Stimulated activated effector memory CD8-positive, alpha-beta T cell treated with anti-CD3 and anti-CD28 coated beads, Interleukin-12 subunit alpha, Interleukin-12 subunit beta, amount 100 ng/mL, for 72 hours (primary cell): ENCODE data around the gene TMLHE.
"Not testable (repeated sequence)": the region's sequence is repeated elsewhere in the genome, so short reads cannot be mapped to it uniquely, and the experiment has no call there.

ENCODE experiments used
- ATAC-seq: fragments of 150-1000 bp; cut with Tn5 transposase; 2 replicates; pipeline ENCODE4 v1.10.0; 2021
- DNase-seq, 2 donors: peaks; one replicate each; pipeline ENCODE4 v3.0.0; 2021 to 2022; ENCODE audit warnings: low spot score in 2 of 2
- H3K27ac Mint-ChIP-seq: one replicate; pipeline ENCODE4 v1.8.0; 2022; ENCODE audit warnings: mild to moderate bottlenecking, mixed read lengths
- H3K36me3 Mint-ChIP-seq: one replicate; pipeline ENCODE4 v1.8.0; 2022; ENCODE audit warnings: mild to moderate bottlenecking, mixed read lengths
- H3K4me1 Mint-ChIP-seq: one replicate; pipeline ENCODE4 v1.8.0; 2022; ENCODE audit warnings: mixed read lengths
- H3K4me3 Mint-ChIP-seq: one replicate; pipeline ENCODE4 v1.8.0; 2022; ENCODE audit warnings: mild to moderate bottlenecking, mixed read lengths
- H3K9me3 Mint-ChIP-seq: one replicate; pipeline ENCODE4 v1.8.0; 2022; ENCODE audit warnings: mixed read lengths

TMLHE gene

GRCh38 chrX:155612312-155613224 is at the start of gene TMLHE, which contains the start of gene SPRY3:
Gene TMLHE, minus strand, starts transcription at chrX:155612952. Its CDS starts 67,676 bp downstream, at chrX:155545276.
Gene SPRY3, plus strand, starts transcription at chrX:155612586.
- Mint-ChIP-seq H3K4me1 (no peaks in the 10 kb centered on the region), H3K9me3 (no peaks in the 10 kb centered on the region), H3K27ac (peak within 1 kb of the TSS; percentile 91), H3K4me3 (peak within 1 kb of the TSS; percentile 80), H3K36me3 (no peaks in the 10 kb centered on the region)
- ATAC-seq = peak; percentile 96
- DNase-seq = peak; percentile 33 to 72

GRCh38 chrX:155662282-155662681 is 49.5 kb upstream of the TMLHE start:
- ATAC-seq = no peak
- Mint-ChIP-seq H3K36me3 (no peaks in the 10 kb centered on the region), H3K27ac (no peak overlapping the region), H3K9me3 (peaks cover 3% of the 10 kb centered on the region), H3K4me1 (no peaks in the 10 kb centered on the region), H3K4me3 (no peak overlapping the region)
- DNase-seq = no peak

GRCh38 chrX:155645180-155645579 is 32.4 kb upstream of the TMLHE start:
- Mint-ChIP-seq H3K9me3 (no peaks in the 10 kb centered on the region), H3K4me1 (no peaks in the 10 kb centered on the region), H3K27ac (no peak overlapping the region), H3K36me3 (no peaks in the 10 kb centered on the region), H3K4me3 (no peak overlapping the region)
- DNase-seq (no peak), ATAC-seq (no peak)

GRCh38 chrX:155643240-155643639 is 30.5 kb upstream of the TMLHE start:
- Mint-ChIP-seq H3K4me1 (no peaks in the 10 kb centered on the region), H3K9me3 (no peaks in the 10 kb centered on the region), H3K27ac (no peak overlapping the region), H3K36me3 (no peaks in the 10 kb centered on the region), H3K4me3 (no peak overlapping the region)
- no peak for DNase-seq
- no peak for ATAC-seq

- not testable (repeated sequence) for DNase-seq, ATAC-seq, H3K4me1 Mint-ChIP-seq, H3K36me3 Mint-ChIP-seq, H3K9me3 Mint-ChIP-seq
- Mint-ChIP-seq H3K27ac (peak overlapping the region; percentile 10), H3K4me3 (peak overlapping the region; percentile 53)
Measured at GRCh38 chrX:155641371-155641770, 28.6 kb upstream of the TMLHE start.

GRCh38 chrX:155637714-155638113 is 25.0 kb upstream of the TMLHE start:
- Mint-ChIP-seq H3K4me1 (no peaks in the 10 kb centered on the region), H3K4me3 (no peak overlapping the region), H3K36me3 (no peaks in the 10 kb centered on the region), H3K27ac (no peak overlapping the region), H3K9me3 (no peaks in the 10 kb centered on the region)
- no peak for ATAC-seq
- no peak for DNase-seq

GRCh38 chrX:155635019-155635418 is 22.3 kb upstream of the TMLHE start:
- not testable (repeated sequence) for H3K4me1 Mint-ChIP-seq, H3K36me3 Mint-ChIP-seq, ATAC-seq, H3K9me3 Mint-ChIP-seq, DNase-seq, H3K27ac Mint-ChIP-seq, H3K4me3 Mint-ChIP-seq

GRCh38 chrX:155632431-155633100 is 19.8 kb upstream of the TMLHE start:
- H3K4me3 Mint-ChIP-seq = peak overlapping the region; percentile 40
- ATAC-seq = peak; percentile 84
- no peaks in the 10 kb centered on the region for H3K4me1 Mint-ChIP-seq
- DNase-seq = no peak
- no peaks in the 10 kb centered on the region for H3K36me3 Mint-ChIP-seq
- peaks cover 10% of the 10 kb centered on the region for H3K9me3 Mint-ChIP-seq
- H3K27ac Mint-ChIP-seq = peak overlapping the region; percentile 68

GRCh38 chrX:155620110-155620509 is 7.4 kb upstream of the TMLHE start:
- ATAC-seq, H3K4me1 Mint-ChIP-seq, H3K27ac Mint-ChIP-seq, H3K4me3 Mint-ChIP-seq, DNase-seq, H3K36me3 Mint-ChIP-seq, H3K9me3 Mint-ChIP-seq: not testable (repeated sequence)

GRCh38 chrX:155615938-155616337 is 3.2 kb upstream of the TMLHE start:
- H3K27ac Mint-ChIP-seq = no peak overlapping the region
- no peaks in the 10 kb centered on the region for H3K4me1 Mint-ChIP-seq
- no peaks in the 10 kb centered on the region for H3K36me3 Mint-ChIP-seq
- no peak for DNase-seq
- H3K9me3 Mint-ChIP-seq = no peaks in the 10 kb centered on the region
- no peak for ATAC-seq
- no peak overlapping the region for H3K4me3 Mint-ChIP-seq

GRCh38 chrX:155613927-155614559 is 1.3 kb upstream of the TMLHE start:
- H3K27ac Mint-ChIP-seq = no peak overlapping the region
- no peaks in the 10 kb centered on the region for H3K9me3 Mint-ChIP-seq
- peak overlapping the region; percentile 80 for H3K4me3 Mint-ChIP-seq
- H3K36me3 Mint-ChIP-seq = no peaks in the 10 kb centered on the region
- no peak for DNase-seq
- ATAC-seq = no peak
- no peaks in the 10 kb centered on the region for H3K4me1 Mint-ChIP-seq

- Mint-ChIP-seq H3K36me3 (no peaks in the 10 kb centered on the region), H3K9me3 (no peaks in the 10 kb centered on the region), H3K4me1 (peaks cover 4% of the 10 kb centered on the region), H3K4me3 (peak overlapping the region; percentile 80), H3K27ac (no peak overlapping the region)
- ATAC-seq = no peak
- DNase-seq = no peak
Measured at GRCh38 chrX:155611302-155611701, 1.4 kb downstream of the TMLHE start.

- H3K9me3 Mint-ChIP-seq = peaks cover 16% of the 10 kb centered on the region
- H3K4me3 Mint-ChIP-seq = no peak overlapping the region
- no peak for DNase-seq
- ATAC-seq = no peak
- H3K36me3 Mint-ChIP-seq = no peaks in the 10 kb centered on the region
- H3K27ac Mint-ChIP-seq = no peak overlapping the region
- no peaks in the 10 kb centered on the region for H3K4me1 Mint-ChIP-seq
Measured at GRCh38 chrX:155592981-155593380, 19.8 kb downstream of the TMLHE start.

- DNase-seq (no peak), ATAC-seq (no peak)
- no peak overlapping the region for H3K4me3 Mint-ChIP-seq
- H3K9me3 Mint-ChIP-seq = peaks cover 16% of the 10 kb centered on the region
- H3K4me1 Mint-ChIP-seq = no peaks in the 10 kb centered on the region
- no peaks in the 10 kb centered on the region for H3K36me3 Mint-ChIP-seq
- H3K27ac Mint-ChIP-seq = no peak overlapping the region
Measured at GRCh38 chrX:155592331-155592730, 20.4 kb downstream of the TMLHE start.

- H3K27ac Mint-ChIP-seq = no peak overlapping the region
- no peak overlapping the region for H3K4me3 Mint-ChIP-seq
- no peak for DNase-seq
- H3K36me3 Mint-ChIP-seq = peaks cover 6% of the 10 kb centered on the region
- H3K9me3 Mint-ChIP-seq = no peaks in the 10 kb centered on the region
- ATAC-seq = peak; percentile 24
- H3K4me1 Mint-ChIP-seq = peaks cover 5% of the 10 kb centered on the region
Measured at GRCh38 chrX:155577682-155578081, 35.1 kb downstream of the TMLHE start.
